GM12872 (cell line): ENCODE measurements around the gene MAB21L1.

Experiments used
- TF ChIP-seq, protein P1 (sequence below): IDR thresholded peaks from 3 replicates; pipeline ENCODE4 v1.5.1; 2011; ENCODE audit warnings: low read depth, mild to moderate bottlenecking, low read length, moderate library complexity; ENCODE audit not compliant: insufficient read depth

MAB21L1 gene

DNA sequence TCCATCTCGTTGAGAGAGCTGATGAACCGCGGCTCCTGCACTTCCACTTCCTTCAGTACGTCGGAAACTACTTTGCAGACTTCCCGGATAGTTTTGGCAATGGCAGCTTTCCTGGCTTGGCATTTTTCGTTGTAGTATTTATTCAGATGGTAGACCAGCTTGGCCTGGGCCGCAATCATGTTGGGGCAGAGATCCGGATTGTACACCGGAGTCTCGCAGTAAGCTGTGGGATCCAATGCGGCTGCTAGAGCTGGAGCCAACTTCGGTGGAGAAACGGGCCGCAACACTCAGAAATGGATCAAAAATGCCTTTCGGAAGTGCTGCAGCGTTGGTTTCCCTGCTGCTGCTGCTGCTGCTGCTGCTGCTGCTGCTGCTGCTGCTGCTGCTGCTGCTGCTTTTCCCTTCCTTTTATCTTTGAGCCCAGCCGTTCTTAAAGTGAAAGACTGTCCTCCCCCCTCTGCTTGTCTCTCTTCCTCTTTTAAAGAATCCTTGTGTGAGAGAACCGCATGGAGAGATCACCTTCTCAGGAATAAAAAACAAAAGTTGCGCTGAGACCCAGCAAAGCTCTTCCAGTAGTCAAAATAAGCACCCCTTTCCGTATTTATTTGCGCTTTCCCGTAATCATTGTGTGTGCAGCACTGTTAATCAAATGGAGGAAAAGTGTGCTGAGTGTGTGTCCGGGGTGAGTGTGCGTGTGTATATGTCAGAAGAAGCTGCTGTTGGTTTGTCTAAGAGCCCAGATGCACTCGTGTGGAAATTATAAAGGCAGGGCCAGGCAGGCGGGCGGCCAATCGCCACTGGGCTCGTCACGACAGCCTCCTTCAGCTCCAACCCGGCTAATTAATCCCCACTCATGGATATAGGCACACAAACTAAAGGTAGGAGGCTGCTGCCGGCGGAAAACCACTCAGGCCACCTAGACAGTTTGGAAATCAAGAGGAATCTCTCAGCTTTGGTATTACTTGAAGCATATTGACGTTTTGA lies at the start of gene MAB21L1:
TSS of gene MAB21L1 (minus strand) at position 730 of the 984 bp plus-strand sequence. CDS start at position 179, 551 bp downstream.
- TF ChIP-seq, protein P1, sequence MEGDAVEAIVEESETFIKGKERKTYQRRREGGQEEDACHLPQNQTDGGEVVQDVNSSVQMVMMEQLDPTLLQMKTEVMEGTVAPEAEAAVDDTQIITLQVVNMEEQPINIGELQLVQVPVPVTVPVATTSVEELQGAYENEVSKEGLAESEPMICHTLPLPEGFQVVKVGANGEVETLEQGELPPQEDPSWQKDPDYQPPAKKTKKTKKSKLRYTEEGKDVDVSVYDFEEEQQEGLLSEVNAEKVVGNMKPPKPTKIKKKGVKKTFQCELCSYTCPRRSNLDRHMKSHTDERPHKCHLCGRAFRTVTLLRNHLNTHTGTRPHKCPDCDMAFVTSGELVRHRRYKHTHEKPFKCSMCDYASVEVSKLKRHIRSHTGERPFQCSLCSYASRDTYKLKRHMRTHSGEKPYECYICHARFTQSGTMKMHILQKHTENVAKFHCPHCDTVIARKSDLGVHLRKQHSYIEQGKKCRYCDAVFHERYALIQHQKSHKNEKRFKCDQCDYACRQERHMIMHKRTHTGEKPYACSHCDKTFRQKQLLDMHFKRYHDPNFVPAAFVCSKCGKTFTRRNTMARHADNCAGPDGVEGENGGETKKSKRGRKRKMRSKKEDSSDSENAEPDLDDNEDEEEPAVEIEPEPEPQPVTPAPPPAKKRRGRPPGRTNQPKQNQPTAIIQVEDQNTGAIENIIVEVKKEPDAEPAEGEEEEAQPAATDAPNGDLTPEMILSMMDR = no peak

DNA sequence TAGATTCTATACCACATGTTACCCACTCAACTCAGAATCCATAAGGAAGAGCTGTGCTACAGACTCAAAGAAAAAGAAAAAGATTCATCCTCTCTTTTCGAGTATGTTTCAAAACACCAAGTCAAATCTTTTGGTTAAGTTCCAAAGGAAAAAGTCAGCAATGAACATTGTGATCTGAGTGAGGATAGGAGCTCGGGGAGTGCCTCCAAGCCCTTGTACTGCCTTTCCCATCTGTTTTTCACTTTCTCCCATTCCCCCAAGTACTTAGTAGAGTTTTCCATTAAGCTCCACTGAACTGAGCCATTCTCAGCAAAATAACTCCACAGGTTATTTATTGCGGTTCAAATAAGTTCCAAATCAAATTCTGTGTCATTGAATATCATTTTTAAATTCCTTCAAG lies 47.7 kb upstream of the MAB21L1 start:
- TF ChIP-seq, protein P1 = no peak

DNA sequence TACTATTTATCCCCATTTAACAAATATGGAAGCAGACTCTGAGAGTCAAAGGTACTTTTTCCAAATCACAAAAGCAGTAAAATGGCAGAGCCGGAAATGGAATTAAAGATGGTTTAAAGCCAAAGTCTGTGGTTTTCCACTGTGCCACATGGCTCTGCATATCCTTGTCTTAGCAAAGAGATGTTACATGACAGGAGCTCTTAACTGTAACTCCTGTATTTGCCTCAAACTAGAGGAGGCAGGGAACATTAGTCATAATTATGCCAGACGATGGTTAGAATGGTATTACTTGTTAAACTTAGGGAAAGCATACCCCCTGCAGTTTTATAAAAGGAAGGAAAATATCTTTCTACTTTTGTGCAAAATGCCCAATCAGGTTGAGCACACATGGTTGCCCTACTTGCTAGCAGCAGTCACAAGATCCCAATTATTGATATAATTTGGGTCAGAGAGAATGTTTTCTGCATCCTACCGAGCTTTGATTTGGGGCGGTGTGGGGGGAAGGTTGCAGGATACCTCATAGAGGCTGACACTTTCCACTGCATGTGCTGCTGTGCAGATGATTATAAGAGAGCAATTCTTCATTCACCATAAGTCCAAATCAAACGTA lies 42.0 kb upstream of the MAB21L1 start:
- TF ChIP-seq, protein P1 = no peak

DNA sequence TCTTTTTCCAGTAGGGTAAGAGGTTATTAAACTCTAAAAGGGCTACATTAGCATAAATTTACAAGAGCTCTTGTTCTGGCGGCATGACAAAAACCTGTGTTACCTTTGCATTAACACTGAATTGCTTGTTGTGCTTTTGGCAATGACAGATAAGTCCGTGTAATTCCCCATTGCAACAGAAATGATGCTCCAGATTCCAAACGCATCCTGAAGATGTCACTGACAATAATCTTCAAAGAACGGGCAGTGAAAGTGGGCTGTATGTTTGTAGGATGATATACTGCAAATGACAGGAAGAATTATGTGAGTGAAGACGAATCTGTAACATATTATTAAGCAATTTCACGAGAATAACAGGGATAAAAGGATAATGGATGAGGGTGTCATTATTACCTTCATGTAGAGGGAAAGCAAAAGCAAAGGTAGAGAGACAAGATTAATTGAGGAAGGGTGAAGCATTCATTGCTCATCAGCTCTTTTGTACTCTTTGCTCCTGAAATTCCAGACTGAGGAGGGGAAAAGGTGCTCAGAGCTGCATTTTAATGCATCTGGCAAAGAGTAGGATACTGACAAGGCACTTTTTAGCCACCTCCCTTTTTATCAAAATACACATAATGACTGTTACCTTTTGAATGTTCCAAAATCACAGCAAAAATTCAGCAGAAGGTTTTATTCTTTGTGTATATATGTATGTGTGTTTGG lies 38.5 kb upstream of the MAB21L1 start:
- TF ChIP-seq, protein P1 = no peak

DNA sequence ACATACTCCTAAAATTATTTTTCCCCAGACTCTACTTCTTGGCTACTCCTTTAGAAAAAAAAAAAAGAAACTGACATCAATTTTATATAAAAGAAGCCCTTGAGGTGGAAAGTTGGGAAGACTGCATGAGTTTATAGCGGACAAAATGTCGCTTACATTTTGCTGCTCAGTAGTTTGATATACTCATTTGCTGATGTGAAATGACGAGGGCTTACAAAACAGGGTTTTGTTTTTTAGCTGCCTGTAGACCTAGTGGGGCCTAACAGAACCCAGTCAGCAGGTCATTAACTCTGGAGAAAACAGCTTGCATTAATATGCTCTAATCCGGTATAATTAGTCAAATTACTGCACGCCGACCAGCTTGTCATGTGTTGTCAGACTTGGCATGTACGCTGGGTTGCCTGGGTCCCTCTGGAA lies 37.6 kb upstream of the MAB21L1 start:
- TF ChIP-seq, protein P1 = no peak

DNA sequence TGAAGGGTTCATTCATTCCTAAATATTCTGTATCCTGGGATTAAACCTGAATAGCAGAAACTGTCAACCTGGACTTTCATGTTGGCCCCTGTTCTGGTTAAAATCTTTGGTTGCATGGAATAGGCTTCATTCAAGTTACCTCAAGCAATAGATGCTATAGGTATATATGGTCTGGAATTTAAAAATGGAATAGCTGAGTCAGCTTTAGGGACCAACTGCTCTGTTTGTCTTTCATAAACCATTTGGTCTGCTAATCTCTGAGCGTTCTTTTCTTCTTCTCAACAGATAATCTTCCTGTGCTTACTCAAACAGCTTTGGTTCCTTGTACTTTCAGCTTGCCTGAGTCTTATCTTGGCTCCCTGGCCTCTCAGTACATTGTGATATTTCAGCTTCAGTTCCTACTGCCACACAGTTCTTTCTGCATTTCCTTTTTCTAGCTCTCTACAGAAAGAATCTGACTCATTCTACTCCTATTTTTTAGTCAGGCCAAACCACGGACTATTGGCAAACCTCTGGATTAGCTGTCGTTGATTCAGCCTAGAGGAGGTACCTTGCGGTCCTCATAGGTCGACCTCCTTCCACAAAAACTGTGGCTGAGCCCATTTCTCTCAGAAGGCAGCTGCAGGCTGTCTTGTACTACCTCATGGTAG lies 35.9 kb upstream of the MAB21L1 start:
- TF ChIP-seq, protein P1 = no peak

DNA sequence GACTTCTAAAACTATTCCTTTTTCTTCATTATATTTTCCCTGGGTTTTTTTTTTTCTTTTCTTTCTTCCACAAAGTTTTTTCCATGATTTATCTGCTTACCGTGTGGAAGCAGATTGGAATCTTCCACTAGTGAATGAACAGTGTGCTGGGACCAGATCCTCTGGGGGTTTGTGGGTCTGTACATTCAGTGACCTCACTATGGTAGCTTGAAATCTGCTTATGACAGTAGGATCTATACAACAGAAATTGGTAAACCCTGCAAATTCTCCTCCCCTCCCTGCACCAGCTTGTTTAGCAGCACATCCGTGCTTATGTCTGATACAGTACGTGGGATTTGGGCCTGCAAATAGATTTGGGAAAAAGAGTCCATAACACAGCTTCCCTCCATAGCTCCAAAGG lies 26.0 kb upstream of the MAB21L1 start:
- TF ChIP-seq, protein P1 = no peak
